Hair follicle dermal papilla cell (primary cell): ENCODE results near the gene IRF3. TPM values are rescaled to one million over a fixed set of nuclear protein-coding genes. Genes with fewer than 3 reads are reported as not detected.

Source experiments
- small RNA-seq: library from RNA; depleted of rRNA; stranded (forward); fragments of <200 nt; gene quantifications from one replicate; pipeline ENCODE3, GENCODE V24; 2012
- total RNA-seq: library from RNA; depleted of rRNA; stranded (reverse); fragments of >200 nt; gene quantifications from 2 replicates; pipeline ENCODE4 v1.2.3, GENCODE V29; 2012

The IRF3 gene, protein sequence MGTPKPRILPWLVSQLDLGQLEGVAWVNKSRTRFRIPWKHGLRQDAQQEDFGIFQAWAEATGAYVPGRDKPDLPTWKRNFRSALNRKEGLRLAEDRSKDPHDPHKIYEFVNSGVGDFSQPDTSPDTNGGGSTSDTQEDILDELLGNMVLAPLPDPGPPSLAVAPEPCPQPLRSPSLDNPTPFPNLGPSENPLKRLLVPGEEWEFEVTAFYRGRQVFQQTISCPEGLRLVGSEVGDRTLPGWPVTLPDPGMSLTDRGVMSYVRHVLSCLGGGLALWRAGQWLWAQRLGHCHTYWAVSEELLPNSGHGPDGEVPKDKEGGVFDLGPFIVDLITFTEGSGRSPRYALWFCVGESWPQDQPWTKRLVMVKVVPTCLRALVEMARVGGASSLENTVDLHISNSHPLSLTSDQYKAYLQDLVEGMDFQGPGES
- 32.3 and 32.8 TPM in 2 replicates for total RNA-seq

DNA sequence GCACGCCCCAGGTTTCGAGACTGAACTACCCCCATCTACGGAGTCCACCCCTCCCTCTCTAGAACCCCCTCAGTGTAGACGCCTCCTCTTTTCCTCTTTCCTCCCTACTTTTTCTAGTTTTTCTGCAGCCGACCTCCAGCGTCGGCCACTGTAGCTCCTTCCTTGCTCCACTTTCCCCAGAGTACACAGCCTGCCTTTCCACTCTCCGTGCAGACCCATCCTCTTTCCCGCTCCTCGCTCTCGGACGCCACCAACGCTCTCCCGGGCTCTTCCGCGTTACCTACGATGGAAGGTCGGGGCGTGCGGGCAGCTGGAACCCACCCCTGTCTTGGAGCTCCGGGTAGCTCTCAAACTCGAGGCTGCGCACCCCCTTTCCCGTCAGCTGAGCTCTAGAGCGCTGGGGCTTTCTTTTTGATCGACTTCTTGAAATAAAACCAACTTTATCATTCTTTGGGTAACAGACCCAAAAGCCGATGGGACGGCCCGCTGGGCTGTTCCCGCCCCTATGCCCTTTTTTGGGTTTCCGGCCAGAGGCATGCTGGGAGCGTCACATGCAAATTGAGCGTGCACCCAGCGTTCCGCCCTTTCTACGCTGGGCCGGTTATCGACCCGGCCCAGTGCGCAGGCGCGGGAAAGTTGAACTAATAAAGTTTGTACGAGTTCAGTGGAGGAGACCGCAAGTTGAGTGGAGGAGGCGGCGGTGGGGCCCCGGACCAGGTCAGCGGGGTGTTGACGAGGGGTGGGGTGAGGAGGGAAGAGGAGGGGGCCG is at the start of gene IRF3, which contains the start of gene BCL2L12:
IRF3 (minus strand) TSS at position 507 of the 769 bp plus-strand sequence. CDS start 1,019 bp downstream, outside the sequence.
BCL2L12 (plus strand) TSS at position 583 of the 769 bp plus-strand sequence. CDS start 760 bp downstream, outside the sequence.

DNA sequence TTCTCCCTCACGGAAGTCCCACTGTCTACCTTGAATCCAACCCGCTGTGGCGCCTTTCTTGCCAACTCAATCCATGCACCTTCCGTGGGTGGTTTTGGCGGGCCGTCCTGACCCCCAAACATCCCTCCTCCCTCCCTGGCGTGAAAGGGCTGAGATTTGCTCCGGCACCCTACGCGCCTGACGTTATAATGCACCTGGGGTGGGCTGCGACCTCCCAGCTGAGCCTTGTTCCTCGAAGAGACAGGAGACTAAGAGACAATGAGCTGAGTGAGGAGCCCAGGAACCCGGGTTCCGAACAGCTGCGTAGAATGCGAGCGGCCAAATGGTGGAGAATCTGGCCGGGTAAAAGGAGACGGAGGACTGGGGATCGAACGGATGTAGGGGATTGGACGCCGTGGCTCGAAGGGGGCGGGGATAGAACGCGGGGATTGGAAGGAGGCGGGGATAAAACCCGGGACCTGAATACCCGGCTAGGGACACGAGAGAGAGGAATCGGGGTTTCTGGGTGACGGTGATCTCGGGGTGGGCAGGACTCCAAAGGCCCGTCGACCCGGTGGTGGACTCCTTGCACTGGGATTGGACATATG is 25.1 kb upstream of the IRF3 start, which contains the start of gene CPT1C:
CPT1C (plus strand) TSS at position 461 of the 587 bp plus-strand sequence. CDS start 1,137 bp downstream, outside the sequence.

DNA sequence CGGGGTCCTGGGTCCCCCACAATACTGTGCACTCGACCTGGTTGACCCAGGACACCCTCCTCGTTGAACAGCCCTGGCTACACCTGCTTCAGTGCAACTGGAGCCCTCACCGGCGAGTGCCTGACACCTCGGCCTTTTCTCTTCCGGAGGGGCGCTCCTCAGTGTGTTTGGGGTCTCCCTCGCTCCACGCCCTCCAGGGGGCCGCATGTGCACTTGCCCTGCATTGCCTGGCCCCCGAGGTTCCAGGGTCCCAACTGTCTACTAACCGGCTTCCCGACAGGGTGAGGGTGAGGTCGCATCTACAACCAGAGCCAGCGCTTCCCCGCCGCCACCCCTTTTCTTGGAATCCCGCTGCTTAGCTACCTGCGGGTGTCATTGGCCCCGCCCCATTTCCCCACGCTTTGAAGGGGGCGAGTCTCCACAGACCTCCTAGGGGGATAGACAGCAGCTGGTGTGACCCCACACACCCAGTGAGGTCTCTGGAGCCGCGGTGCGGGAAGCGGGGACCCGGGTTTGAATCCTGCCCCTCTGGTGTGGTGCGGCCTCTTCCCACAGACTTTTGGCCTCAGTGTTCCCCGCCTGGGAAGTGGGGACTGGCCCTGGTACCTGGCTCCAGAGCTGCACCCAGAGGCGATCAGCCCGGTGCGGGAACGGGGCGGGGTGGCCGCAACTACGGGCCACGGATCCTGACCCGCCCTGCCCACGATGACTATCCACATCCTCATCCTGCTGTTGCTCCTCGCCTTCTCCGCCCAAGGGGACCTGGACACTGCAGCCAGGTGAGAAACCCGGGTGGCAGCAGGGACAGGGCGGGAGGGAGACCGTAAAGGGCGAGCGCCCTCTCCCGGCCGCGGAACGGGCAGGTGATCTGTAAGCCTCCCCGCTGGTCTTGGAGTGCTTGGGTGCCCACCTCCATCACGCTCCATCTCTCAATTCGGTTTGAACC is 23.7 kb upstream of the IRF3 start, which contains the start of gene ADM5:
ADM5 (plus strand) TSS at position 462 of the 946 bp plus-strand sequence; CDS start at position 706, 244 bp downstream.

DNA sequence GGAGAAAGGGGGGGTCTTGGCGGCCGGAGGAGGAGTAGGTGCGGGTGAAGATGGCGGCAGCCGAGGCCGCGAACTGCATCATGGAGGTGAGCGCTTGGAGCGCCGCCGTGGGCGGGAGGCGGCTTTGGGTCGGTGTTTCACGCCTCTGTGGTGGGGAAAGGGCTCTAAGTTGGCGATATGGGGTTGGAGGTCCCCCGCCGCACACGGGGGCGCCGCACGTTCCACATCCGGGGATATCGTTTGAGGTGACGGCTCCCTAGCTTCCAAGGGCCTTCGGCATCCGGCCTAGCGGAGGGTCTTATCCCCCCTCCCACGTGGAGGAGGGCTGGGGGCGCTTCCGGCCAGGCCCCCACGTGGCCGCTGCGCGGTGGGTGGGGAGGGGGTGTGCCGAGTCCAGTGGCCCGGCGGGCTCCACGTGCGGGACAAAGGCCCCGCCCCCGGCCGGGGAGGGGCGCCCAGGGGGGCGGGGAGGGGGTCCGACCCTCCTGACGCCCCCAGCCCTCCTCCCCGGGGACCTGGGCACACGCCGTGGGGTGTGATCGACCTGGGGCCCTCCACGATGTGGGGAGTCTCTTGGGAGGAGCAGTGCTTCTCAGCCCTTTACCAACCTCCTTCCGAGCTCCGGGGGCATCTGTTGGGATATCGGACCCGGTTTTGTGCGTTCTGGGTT is 11.7 kb upstream of the IRF3 start, which contains the start of gene PRMT1:
PRMT1 (plus strand) TSS at position 41 of the 670 bp plus-strand sequence; CDS start at position 51, 10 bp downstream.

DNA sequence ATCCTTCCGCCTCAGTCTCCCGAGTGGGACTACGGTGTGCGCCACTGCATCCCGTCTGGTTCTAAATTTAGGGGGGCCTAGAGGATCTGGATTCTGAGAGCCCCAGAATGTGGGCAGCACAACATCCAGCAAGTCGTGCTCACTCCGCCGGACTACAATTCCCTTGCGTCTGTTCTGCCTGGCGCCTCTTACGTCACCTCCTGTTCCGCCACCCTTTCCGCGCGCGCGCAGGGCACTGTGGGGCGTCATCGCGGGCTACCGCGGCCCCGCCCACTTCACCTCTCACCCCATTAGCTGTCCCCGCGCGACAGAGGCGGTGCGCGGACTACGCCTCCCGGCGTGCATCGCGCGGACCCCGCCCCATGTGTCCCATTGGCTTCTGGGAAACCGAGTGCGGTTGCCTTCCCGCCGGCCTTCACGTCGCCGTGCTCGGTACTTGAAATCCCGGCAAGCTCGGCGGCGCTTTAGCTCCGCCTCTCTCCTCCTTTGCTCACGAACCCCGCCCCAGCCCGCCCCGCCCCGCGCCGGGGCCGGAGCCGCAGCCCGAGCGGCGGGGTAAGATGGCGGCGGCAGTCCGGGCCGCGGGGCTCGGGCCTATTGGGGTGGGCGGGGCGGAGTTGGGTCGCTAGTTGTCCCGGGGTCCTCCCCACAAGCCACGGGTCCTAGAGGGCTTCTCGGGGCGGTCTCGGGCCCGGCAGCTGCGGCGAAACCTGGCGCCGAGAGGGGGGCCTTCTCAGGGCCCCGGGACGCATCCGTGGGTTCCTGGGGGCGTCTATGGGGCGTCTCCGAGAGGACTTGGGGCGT is 23.8 kb downstream of the IRF3 start, which contains the start of gene SCAF1:
SCAF1 (plus strand) TSS at position 522 of the 804 bp plus-strand sequence. CDS start 2,818 bp downstream, outside the sequence.

DNA sequence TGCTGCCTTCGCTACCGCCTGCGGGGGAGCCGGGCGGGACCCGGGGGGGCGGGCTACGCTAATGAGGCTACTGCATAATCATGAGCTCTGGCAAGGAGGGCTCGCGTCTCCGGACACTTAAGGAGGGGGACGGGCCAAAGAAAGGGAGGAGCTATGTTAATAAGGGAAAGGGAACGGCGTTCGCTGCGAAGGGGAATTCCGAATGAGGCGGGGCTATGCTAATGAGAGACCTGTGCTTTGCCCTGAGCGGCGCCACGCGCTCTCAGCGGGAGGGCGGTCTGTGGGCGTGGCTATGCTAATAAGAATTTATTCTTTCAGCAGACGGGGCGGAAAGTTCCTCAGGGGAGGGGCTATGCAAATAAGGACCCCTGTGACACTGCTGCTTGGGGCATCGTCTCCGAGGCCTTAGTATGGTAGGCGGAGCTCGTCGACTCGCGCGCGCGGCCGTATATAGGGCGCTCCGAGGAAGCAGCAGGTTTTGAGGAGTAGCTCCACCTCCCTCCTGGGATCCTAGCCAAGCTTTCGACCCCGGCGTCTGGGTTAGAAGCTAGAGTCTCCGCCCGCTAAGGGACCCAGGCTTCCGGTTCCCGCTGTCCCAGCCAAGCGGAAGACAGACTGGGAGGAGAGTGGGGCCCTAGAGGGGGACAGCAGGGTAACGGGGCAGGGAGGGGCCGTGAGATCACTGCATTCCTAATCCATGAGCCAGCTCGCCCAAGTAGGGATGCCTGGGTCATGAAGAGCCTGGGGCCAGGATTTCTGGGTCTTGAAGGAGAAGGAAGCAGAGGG is 25.4 kb downstream of the IRF3 start, which contains the start of gene RRAS:
RRAS (minus strand) TSS at position 31 of the 786 bp plus-strand sequence. CDS start 45 bp downstream, outside the sequence.

Small RNAs within 50 kb of the gene (small RNA-seq; reads per million reads assigned to genes)
- not detected for gene MIR5088

Other genes starting within 250 kb of the IRF3 start
- gene PTH2, start 242.4 kb downstream of the IRF3 start, total RNA-seq, result not detected in 2 replicates
- gene GFY, start 240.5 kb downstream of the IRF3 start, total RNA-seq, result not detected in 2 replicates
- gene SLC17A7, start 224.3 kb downstream of the IRF3 start, total RNA-seq, result 0.16 and 0.36 TPM in 2 replicates
- 65.1 and 68.2 TPM in 2 replicates for gene PIH1D1, start 214.0 kb downstream of the IRF3 start, total RNA-seq
- gene ALDH16A1, start 212.6 kb downstream of the IRF3 start, total RNA-seq, result 36.0 and 39.0 TPM in 2 replicates
- 12.1 and 12.7 TPM in 2 replicates for gene FLT3LG, start 191.6 kb downstream of the IRF3 start, total RNA-seq
- gene RPL13A, start 178.2 kb downstream of the IRF3 start, total RNA-seq, result 1,679 and 1,804 TPM in 2 replicates
- 1,616 and 1,768 TPM in 2 replicates for gene RPS11, start 169.4 kb downstream of the IRF3 start, total RNA-seq
- 76.9 and 77.5 TPM in 2 replicates for gene FCGRT, start 153.2 kb downstream of the IRF3 start, total RNA-seq
- gene RCN3, start 137.9 kb downstream of the IRF3 start, total RNA-seq, result 155 and 167 TPM in 2 replicates
- 46.8 and 50.1 TPM in 2 replicates for gene NOSIP, start 85.3 kb downstream of the IRF3 start, total RNA-seq
- gene PRRG2, start 84.5 kb downstream of the IRF3 start, total RNA-seq, result 2.2 TPM in 1 of 2 replicates, not detected in the other
- gene PRR12, start 74.7 kb downstream of the IRF3 start, total RNA-seq, result 3.9 and 4.4 TPM in 2 replicates
- 36.7 and 55.3 TPM in 2 replicates for gene RRAS, start 25.7 kb downstream of the IRF3 start, total RNA-seq
- 21.7 and 23.8 TPM in 2 replicates for gene SCAF1, start 23.6 kb downstream of the IRF3 start, total RNA-seq
- 2.9 and 8.1 TPM in 2 replicates for gene BCL2L12, start 76 bp upstream of the IRF3 start, total RNA-seq
- 186 and 192 TPM in 2 replicates for gene PRMT1, start 11.4 kb upstream of the IRF3 start, total RNA-seq
- 0.36 and 1.1 TPM in 2 replicates for gene ADM5, start 23.7 kb upstream of the IRF3 start, total RNA-seq
- 18.2 and 20.4 TPM in 2 replicates for gene CPT1C, start 25.3 kb upstream of the IRF3 start, total RNA-seq
- gene TSKS, start 97.4 kb upstream of the IRF3 start, total RNA-seq, result not detected in 2 replicates
- 112 and 115 TPM in 2 replicates for gene AP2A1, start 101.1 kb upstream of the IRF3 start, total RNA-seq
- 21.3 and 22.1 TPM in 2 replicates for gene FUZ, start 147.4 kb upstream of the IRF3 start, total RNA-seq
- 24.2 and 25.6 TPM in 2 replicates for gene MED25, start 152.4 kb upstream of the IRF3 start, total RNA-seq
- 51.1 and 56.5 TPM in 2 replicates for gene PTOV1, start 185.3 kb upstream of the IRF3 start, total RNA-seq
- gene PNKP, start 201.7 kb upstream of the IRF3 start, total RNA-seq, result 50.0 and 52.1 TPM in 2 replicates
- gene AKT1S1, start 211.5 kb upstream of the IRF3 start, total RNA-seq, result 18.2 and 19.7 TPM in 2 replicates
- 30.2 and 33.3 TPM in 2 replicates for gene TBC1D17, start 211.8 kb upstream of the IRF3 start, total RNA-seq
- gene IL4I1, start 231.0 kb upstream of the IRF3 start, total RNA-seq, result 0.24 and 1.1 TPM in 2 replicates